K562 (cell line): Measurements from ENCODE around the gene EBI3. TPM values are rescaled to one million over a fixed set of nuclear protein-coding genes. Genes with fewer than 3 reads are reported as not detected.
"Not testable (repeated sequence)": the region's sequence is repeated elsewhere in the genome, so short reads cannot be mapped to it uniquely, and the experiment has no call there.

Source experiments
- ATAC-seq: fragments of 200-7000 bp; cut with Tn5 transposase; 3 replicates; pipeline ENCODE4 v1.9.1; 2020; ENCODE audit warnings: moderate library complexity
- BruUV-seq: library from RNA; stranded (reverse); fragments of 400-500 nt; replicated peaks from 2 replicates; lab custom pipeline; 2021; lab: Mats Ljungman, UMichigan
- CTCF ChIA-PET: fragments of 300-600 bp; formaldehyde crosslinking; extraction: SDS; loops from one replicate; lab custom pipeline; 2021; ENCODE audit warnings: low intra/inter-chr PET ratio; lab: Yijun Ruan, JAX
- POLR2A ChIA-PET: fragments of 300-600, 350-650 bp; sonication (Branson Sonifier 250); formaldehyde crosslinking; extraction: SDS; loops from one replicate; lab custom pipeline; 2021; ENCODE audit warnings: antibody characterized with exemption, inconsistent platforms; lab: Yijun Ruan, JAX
- DNase-seq, 4 experiments: peaks; one replicate each; pipeline versions ENCODE4 v3.0.0 to v3.0.0-alpha.2; 2011 to 2018; ENCODE audit warnings: low spot score in 3 of 4, mixed read lengths in 3 of 4; ENCODE audit errors: extremely low read depth in 1 of 4
- FAIRE-seq: peaks from 2 replicates; lab custom pipeline; 2011; peaks lifted over from hg19 to GRCh38; lab: Jason Lieb, UNC
- H2AFZ ChIP-seq: 2 replicates; pipeline ENCODE4 v1.6.0; 2011; ENCODE audit warnings: low read depth, low read length, control low read depth, inconsistent platforms
- H3K27ac ChIP-seq: fragments of 200-600 bp; 3 replicates; pipeline ENCODE4 v1.8.0; 2011; ENCODE audit warnings: low read depth, mild to moderate bottlenecking, control low read depth, inconsistent platforms, low read length, moderate library complexity, mixed read lengths; ENCODE audit errors: extremely low read depth
- H3K27me3 ChIP-seq, 2 experiments: fragments of 300-600 bp in 1 of 2; 2 replicates in 1 of 2; 3 replicates in 1 of 2; pipeline versions ENCODE4 v1.6.0 to v1.8.0; 2011; ENCODE audit warnings: inconsistent platforms in 2 of 2, low read length in 2 of 2, mild to moderate bottlenecking in 1 of 2, mixed read lengths in 1 of 2, moderate library complexity in 1 of 2; ENCODE audit not compliant: control insufficient read depth in 2 of 2, insufficient read depth in 2 of 2
- H3K36me3 ChIP-seq: fragments of 300-600 bp; 3 replicates; pipeline ENCODE4 v1.8.0; 2011; ENCODE audit warnings: mild to moderate bottlenecking, low read length, inconsistent platforms; ENCODE audit not compliant: control insufficient read depth, insufficient read depth
- H3K4me1 ChIP-seq, 2 experiments: fragments of 200-600 bp in 1 of 2; replicated peaks in 1 of 2; 2 replicates in 1 of 2; 3 replicates in 1 of 2; pipeline versions ENCODE4 v1.5.1 to v1.8.0; 2011; ENCODE audit warnings: inconsistent platforms in 2 of 2, low read length in 2 of 2, mild to moderate bottlenecking in 1 of 2, mixed read lengths in 1 of 2, moderate library complexity in 1 of 2; ENCODE audit not compliant: control insufficient read depth in 2 of 2, insufficient read depth in 2 of 2
- H3K4me2 ChIP-seq: 2 replicates; pipeline ENCODE4 v1.6.1; 2011; ENCODE audit warnings: low read length, control low read depth, inconsistent platforms, mixed read lengths; ENCODE audit not compliant: insufficient read depth
- H3K4me3 ChIP-seq: fragments of 200-600 bp; sonication (generic), shearing (Covaris generic); 2 replicates; pipeline ENCODE4 v1.5.1; 2016; ENCODE audit warnings: control low read depth, inconsistent platforms
- H3K79me2 ChIP-seq: fragments of 200-600 bp; 3 replicates; pipeline ENCODE4 v1.8.0; 2011; ENCODE audit warnings: low read length, inconsistent platforms; ENCODE audit not compliant: control insufficient read depth, insufficient read depth
- H3K9ac ChIP-seq, 2 experiments: 2 replicates each; pipeline versions ENCODE4 v1.6.0 to v1.6.1; 2011; ENCODE audit warnings: low read depth in 2 of 2, low read length in 2 of 2, control low read depth in 1 of 2, inconsistent platforms in 1 of 2, mild to moderate bottlenecking in 1 of 2, mixed read lengths in 1 of 2; ENCODE audit not compliant: insufficient read depth in 1 of 2
- H3K9me1 ChIP-seq: one replicate; pipeline ENCODE4 v1.6.0; 2011; ENCODE audit warnings: inconsistent platforms, mild to moderate bottlenecking, low read length, moderate library complexity; ENCODE audit not compliant: control insufficient read depth, insufficient read depth
- H3K9me3 ChIP-seq: replicated peaks from 2 replicates; pipeline ENCODE4 v1.5.1; 2011; ENCODE audit warnings: low read depth, low read length, inconsistent platforms; ENCODE audit not compliant: control insufficient read depth, insufficient read depth
- H4K20me1 ChIP-seq: replicated peaks from 2 replicates; pipeline ENCODE4 v1.6.1; 2011; ENCODE audit warnings: low read length, inconsistent platforms, mixed read lengths; ENCODE audit not compliant: control insufficient read depth, insufficient read depth
- CEBPB ChIP-seq: fragments of 450-650 bp; IDR thresholded peaks from 2 replicates; pipeline ENCODE4 v1.6.1; 2016; ENCODE audit warnings: missing genetic modification characterization, missing compliant biosample characterization
- HINFP ChIP-seq: fragments of 450-650 bp; conservative IDR thresholded peaks from 2 replicates; pipeline ENCODE4 v1.6.1; 2016; ENCODE audit warnings: missing genetic modification characterization, low read depth, mild to moderate bottlenecking, control low read depth, missing compliant biosample characterization
- MAFF ChIP-seq: IDR thresholded peaks from 2 replicates; pipeline ENCODE4 v1.6.1; 2012; ENCODE audit warnings: low read length, improper control_type of control experiment
- MEF2A ChIP-seq: IDR thresholded peaks from 2 replicates; pipeline ENCODE4 v1.6.1; 2011; ENCODE audit warnings: low read depth, mild to moderate bottlenecking, low read length, moderate library complexity; ENCODE audit not compliant: control insufficient read depth
- ZNF121 ChIP-seq: sonication (generic); formaldehyde crosslinking; conservative IDR thresholded peaks from 2 replicates; pipeline ENCODE4 v1.8.0; 2022; ENCODE audit warnings: missing genetic modification reagents
- ZNF184 ChIP-seq: sonication (generic); formaldehyde crosslinking; IDR thresholded peaks from 2 replicates; pipeline ENCODE4 v1.5.0; 2020; ENCODE audit warnings: missing genetic modification reagents
- ZNF584 ChIP-seq: fragments of 200-800 bp; sonication (Bioruptor generic); IDR thresholded peaks from 2 replicates; pipeline ENCODE4 v1.6.1; 2016; ENCODE audit warnings: low read depth, mild to moderate bottlenecking, missing genetic modification characterization, missing compliant biosample characterization
- ZNF639 ChIP-seq, 2 experiments: fragments of 200-800 bp in 1 of 2; sonication (Bioruptor generic) in 1 of 2; sonication (generic) in 1 of 2; formaldehyde crosslinking in 1 of 2; IDR thresholded peaks in 1 of 2; conservative IDR thresholded peaks in 1 of 2; 2 replicates each; pipeline versions ENCODE4 v1.5.0 to v1.6.1; 2016 to 2020; ENCODE audit warnings: missing compliant biosample characterization in 1 of 2, missing genetic modification characterization in 1 of 2, missing genetic modification reagents in 1 of 2
- WGBS: fragments of 100-300 bp; shearing (Covaris generic); methylation state at CpG from one replicate; pipeline ENCODE4 v1.1.6; 2016; ENCODE audit warnings: low coverage, mixed read lengths; ENCODE audit not compliant: insufficient coverage; ENCODE audit errors: missing lambda C conversion rate; 5-methylcytosine and 5-hydroxymethylcytosine counted together
- in situ Hi-C: fragments of 300-500 bp; cut with MboI; formaldehyde crosslinking; loops from 4 replicates; pipeline ENCODE4 v1.15.0; 2018; ENCODE audit warnings: inconsistent platforms, mixed read lengths
- intact Hi-C: fragments of 100-400 bp; cut with micrococcal nuclease; formaldehyde crosslinking; loops from 2 replicates; pipeline ENCODE4 v1.14.2; 2022
- polyA plus RNA-seq, 8 experiments: library from polyadenylated mRNA; depleted of rRNA in 4 of 8; stranded (reverse) in 5 of 8; unstranded in 3 of 8; fragments of >200 nt; fragmentation: Nextera tagmentation in 2 of 8; fragmentation: Illumina TruSeq in 1 of 8; extraction: Ambion mirVana in 2 of 8; extraction: Trizol in 1 of 8; gene quantifications; 2 replicates each; pipeline versions ENCODE4 v1.2.1 to v1.2.3, GENCODE V29; 2011 to 2014; ENCODE audit warnings: inconsistent platforms in 1 of 8, missing spikeins in 1 of 8
- total RNA-seq, 7 experiments: library from RNA; depleted of rRNA in 6 of 7; stranded (reverse); fragments of >200 nt in 6 of 7; fragmentation: Illumina TruSeq in 2 of 7; extraction: Trizol in 2 of 7; gene quantifications; 2 replicates each; pipeline versions ENCODE4 v1.2.1 to v1.2.3, GENCODE V29; 2011 to 2021; ENCODE audit warnings: low replicate concordance in 1 of 7

Gene EBI3
- total and polyA plus RNA-seq, 9 of the 15 experiments (the other 6 are each of a cell fraction or from before 2014, with no cell fraction given): 0.08 to 0.35 (median 0.22) TPM; not detected in 6

DNA sequence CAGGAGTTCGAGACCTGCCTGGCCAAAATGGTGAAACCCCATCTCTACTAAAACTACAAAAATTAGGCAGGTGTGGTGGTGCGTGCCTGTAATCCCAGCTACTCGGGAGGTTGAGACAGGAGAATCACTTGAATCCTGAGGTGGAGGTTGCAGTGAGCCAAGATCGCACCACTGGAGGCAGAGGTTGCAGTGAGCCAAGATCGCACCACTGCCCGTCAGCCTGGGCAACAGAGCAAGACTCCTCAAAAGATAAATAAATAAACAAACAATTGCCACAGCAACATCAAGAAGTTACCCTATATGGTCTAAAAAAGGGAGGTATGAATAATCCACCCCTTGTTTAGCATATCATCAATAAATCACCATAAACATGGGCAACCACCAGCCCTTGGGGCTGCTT, 16.6 kb downstream of the EBI3 start:
- peak overlapping the region; percentile 97 for H3K4me2 ChIP-seq
- peaks cover 25% of the 10 kb centered on the region; the same call in 2 of the 3 replicates for H3K36me3 ChIP-seq
- H3K9ac ChIP-seq: peak overlapping the region in 1 of 2 experiments; percentile 98; a peak in 1 of 4 replicates
- peaks cover 7 to 12% of the 10 kb centered on the region in 2 experiments; a peak in 4 of 5 replicates for H3K4me1 ChIP-seq
- BruUV-seq, DNase-seq, intact Hi-C loops, POLR2A ChIA-PET, FAIRE-seq, ATAC-seq, H3K9me3 ChIP-seq, H3K79me2 ChIP-seq, H3K27me3 ChIP-seq, in situ Hi-C loops, H3K9me1 ChIP-seq: not testable (repeated sequence)
- peaks cover 13% of the 10 kb centered on the region for H4K20me1 ChIP-seq
- CTCF ChIA-PET: interaction anchor here (0.6 kb wide), 1 partner anchor 34 kb away, joined by 3 read pairs; no protein-coding TSS in a partner anchor
- H3K27ac ChIP-seq: peak overlapping the region; percentile 100
- 92% methylated on average over 6 of the region's 6 CpGs for WGBS
- TF ChIP-seq ZNF121 (CRISPR knock-in tag): 0 out of 2 replicates have a peak, but pooled peaks have one; percentile 12
- peak overlapping the region; percentile 78 for H3K4me3 ChIP-seq
- peak overlapping the region; percentile 98 for H2AFZ ChIP-seq

GRCh38 chr19:4246767-4247593, 17.7 kb downstream of the EBI3 start, which contains the start of gene YJU2:
Gene YJU2 (plus strand): TSS chr19:4247080. CDS start chr19:4247147, 67 bp downstream.
- ChIA-PET CTCF (no interaction called here), POLR2A (interaction anchor here (0.6 to 1.8 kb wide), 12 partner anchors 9 to 278 kb away, joined by 3 to 13 read pairs (median 4); partner anchors contain the start of gene EEF2)
- Histone ChIP-seq H3K36me3 (peaks cover 36% of the 10 kb centered on the region; the same call in 2 of the 3 replicates), H3K4me2 (peak within 1 kb of the TSS; percentile 97), H3K4me3 (peak within 1 kb of the TSS; percentile 78), H2AFZ (peak within 1 kb of the TSS; percentile 98), H3K27ac (peak within 1 kb of the TSS; percentile 100), H3K9me3 (peaks cover 2% of the 10 kb centered on the region; the same call in 1 of the 2 replicates), H3K79me2 (peaks cover 5% of the 10 kb centered on the region), H3K27me3 (no peaks in the 10 kb centered on the region), H4K20me1 (peaks cover 13% of the 10 kb centered on the region), H3K9me1 (peaks cover 3% of the 10 kb centered on the region), H3K4me1 (peaks cover 7 to 12% of the 10 kb centered on the region in 2 experiments; a peak in 4 of 5 replicates), H3K9ac (peak within 1 kb of the TSS; percentile 90 to 98)
- peak; percentile 98 for FAIRE-seq
- DNase-seq: peak; percentile 99 to 100 (median 99)
- BruUV-seq: TSS peak; percentile 94
- intact Hi-C loops: no loop called here
- peak; percentile 99 for ATAC-seq
- in situ Hi-C loops: no loop called here
- under 1% methylated on average over 39 of the region's 45 CpGs for whole genome bisulfite sequencing
- TF ChIP-seq ZNF584 (CRISPR knock-in tag): no peak
- TF ChIP-seq ZNF639 (CRISPR knock-in tag; conservative IDR thresholded peaks at IDR 0.05 in 1 of 2, IDR thresholded peaks at IDR 0.05 in 1 of 2): no peak; a peak in 1 of 4 replicates
- no peak for TF ChIP-seq HINFP (tag)
- TF ChIP-seq MEF2A: 0 out of 2 replicates have a peak, but pooled peaks have one; percentile 8
- no peak for TF ChIP-seq ZNF184 (CRISPR knock-in tag)
- no peak for TF ChIP-seq MAFF
- no peak for TF ChIP-seq CEBPB
